NCI-H2227 (cell line): ENCODE results near the gene MAP4K4.

ENCODE experiments used
- DNase-seq: peaks from one replicate; lab custom pipeline; 2025; ENCODE audit not compliant: unreplicated experiment; lab: John Stamatoyannopoulos, UW

MAP4K4 gene

DNA sequence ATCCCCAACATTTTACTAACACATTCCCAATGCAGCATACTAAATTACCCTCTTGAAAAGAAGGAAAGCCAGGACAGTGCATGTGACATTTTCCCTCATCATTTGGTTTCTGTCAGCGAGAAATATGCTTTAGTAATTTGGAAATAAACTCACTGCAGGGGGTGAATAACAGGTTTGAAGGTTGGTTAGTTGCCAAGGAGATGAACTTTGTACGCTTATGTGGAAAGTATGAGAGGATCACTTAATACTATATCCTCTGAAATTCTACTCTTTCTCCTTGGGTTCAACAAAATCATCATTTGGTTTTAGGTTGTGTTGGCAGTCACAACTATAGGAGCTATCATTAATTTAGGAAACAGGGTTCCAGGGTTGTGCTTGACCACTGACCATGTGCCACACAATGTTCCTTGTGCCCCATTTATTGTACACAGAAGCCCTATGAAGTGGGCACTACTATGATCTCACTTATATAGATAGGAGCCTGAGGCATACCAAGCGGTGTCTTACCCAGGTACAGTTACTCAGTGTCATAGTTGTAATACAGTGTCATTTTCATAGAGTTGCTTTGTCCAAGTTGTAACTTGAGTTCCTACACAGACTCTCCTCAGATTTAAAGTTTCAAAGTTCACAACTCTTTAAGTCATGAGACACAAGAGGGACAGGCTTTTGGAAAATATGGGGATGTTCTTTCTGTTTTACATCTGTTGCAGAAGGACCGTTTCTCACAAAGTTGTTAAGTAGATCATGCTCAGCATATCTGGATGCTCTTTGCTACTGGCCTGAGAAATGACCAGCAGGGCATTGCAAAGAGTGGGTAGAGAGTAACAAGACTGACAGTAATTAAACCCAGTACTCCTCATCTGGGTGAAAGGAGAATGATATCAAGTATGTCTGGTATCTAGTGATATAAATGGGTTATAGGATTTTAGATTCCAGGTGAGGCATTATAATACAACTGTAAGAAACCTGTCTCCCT is 91.8 kb downstream of the MAP4K4 start:
- DNase-seq: peak; percentile 23

GRCh38 chr2:101790416-101790815 is 92.9 kb downstream of the MAP4K4 start:
- DNase-seq: no peak

DNA sequence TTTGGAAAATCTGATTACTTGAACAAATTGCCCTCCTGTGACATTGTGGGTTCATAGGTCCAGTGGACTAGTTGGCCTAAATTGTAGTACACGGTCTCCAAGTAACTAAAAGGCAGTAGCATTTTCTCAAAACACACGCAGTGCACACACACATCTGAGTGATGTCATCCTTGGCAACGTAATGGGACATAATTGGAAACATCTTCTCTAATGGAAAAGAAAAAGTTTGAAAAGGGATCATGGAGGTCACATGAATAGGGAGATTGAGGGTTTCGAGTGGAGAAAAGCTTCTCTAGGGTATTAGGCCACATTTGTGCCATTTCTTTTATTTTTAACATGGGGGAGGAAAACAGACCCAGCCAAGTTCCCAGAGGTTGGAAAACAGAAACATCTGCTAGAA is 93.3 kb downstream of the MAP4K4 start:
- no peak for DNase-seq

DNA sequence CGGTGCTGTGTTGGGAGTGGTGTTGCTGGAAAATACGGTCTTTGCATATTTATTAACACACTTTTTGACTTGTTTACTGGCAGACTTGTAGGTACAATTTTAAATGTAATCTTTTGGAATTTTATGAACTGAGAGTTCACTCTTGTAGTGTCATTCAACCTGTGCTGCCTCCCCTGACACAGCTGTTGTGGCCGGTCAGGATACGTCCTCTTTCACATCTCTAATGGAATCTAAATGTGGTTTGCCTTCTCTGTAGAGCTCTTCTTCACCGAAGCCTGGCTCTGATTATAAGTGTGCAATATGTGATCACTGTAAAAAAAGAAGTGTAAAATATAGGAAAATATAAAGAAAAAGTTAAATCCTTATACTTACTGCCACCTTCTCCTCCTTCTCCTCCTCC is 94.7 kb downstream of the MAP4K4 start:
- no peak for DNase-seq

DNA sequence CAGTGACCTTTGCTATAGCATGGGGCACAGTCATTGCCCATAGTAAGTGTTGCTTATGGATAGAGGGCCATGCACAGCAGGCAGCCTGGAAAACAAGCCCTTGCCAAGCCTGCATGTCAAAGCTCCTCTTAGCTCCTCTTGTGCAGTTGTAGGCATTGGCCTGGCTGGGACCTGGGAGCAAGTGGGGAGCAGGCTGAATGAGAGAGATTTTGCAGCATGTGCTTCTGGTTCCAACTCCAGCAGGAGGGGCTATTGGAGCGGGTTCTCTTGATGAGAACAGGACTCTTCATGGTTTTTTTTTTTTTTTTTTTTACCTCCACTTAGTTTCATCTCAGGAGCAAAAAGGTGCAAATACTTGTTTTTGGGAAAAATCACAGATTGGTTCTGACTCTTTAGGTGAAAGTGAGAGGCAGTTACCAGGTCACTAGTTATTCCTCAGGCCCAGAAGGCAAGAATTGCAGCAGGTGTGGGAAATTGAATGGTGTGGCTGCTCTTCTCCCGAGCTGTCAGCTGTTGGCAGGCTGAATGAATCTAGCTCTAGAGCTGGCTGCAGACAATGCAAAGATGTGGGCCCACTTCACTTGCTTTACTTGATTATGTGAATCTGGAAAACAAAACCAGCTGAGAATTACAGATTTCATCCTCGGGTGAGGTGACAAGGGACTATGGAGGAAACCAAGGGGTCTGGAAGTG is 95.9 kb downstream of the MAP4K4 start:
- DNase-seq: peak; percentile 20

DNA sequence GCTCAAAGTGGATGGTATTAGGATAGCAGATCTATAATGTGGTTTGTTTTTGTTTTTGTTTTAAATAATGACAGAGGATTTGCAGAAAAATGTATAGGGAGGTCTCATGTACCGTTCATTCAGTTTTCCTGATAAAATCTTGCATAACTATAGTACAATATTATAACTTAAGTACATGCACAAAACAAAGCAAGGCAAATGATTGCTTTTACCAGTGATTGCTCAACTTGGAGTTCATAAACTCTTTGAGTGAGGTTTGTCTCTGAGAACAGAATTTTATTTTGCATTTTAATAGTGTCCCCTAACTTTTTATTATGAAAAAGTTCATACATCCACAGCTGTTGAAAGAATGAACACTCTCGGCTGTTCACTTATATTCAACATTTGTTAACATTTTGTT is 96.6 kb downstream of the MAP4K4 start:
- DNase-seq: no peak

DNA sequence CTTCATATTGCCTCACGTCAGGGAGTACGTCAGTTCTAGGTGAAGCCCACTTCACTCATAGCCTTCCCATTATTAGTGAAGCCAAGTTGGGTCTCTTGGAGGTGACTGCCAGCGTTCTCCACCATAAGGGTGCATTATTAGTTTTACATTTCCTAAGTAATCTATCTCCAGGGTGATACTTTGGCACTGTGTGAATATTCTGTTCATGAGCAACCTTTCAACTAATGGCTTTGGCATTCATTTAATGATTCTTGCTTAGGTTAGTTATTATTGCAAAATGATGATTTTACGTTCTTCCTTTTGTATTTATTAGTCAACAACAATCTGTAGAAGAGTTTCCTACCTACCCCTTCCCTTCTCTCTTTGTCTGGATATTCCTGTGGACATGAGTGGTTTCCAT is 97.5 kb downstream of the MAP4K4 start:
- DNase-seq: no peak

DNA sequence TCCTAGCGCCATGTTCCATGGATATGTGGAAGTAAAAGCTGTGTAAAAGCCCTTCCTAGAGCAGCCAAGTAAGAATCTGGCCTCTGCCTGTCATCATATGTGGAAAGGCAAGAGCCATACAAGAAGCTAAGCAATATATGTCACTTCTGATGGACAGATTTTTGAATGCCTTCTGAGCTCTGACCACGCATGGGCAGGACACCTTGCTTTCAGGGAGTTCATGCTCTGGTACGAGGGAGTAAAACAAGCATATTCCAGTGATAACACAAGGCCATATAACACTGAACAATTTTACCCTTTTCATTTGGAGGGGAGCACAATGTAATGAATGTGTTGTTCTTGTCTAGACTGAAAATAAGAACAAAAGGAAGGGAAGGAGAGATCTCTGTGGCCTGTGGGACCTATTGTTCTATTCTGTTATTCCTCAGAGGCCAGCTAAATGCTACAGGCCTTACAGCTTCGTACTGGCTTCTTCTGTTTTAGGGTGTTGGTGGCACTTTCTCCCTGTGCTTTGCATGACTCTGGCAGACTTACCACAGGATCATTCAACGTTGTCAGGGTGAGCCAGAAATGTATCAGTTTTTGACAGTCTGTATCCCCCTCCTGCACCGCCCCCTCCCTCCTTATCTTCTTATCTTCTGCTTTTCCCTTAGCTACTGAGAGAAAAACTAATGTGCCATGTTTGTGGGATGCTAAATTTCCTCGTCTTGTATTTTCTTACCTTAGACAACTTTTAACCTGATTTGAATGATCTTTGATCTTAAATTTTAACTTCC is 99.5 kb downstream of the MAP4K4 start:
- DNase-seq: no peak

DNA sequence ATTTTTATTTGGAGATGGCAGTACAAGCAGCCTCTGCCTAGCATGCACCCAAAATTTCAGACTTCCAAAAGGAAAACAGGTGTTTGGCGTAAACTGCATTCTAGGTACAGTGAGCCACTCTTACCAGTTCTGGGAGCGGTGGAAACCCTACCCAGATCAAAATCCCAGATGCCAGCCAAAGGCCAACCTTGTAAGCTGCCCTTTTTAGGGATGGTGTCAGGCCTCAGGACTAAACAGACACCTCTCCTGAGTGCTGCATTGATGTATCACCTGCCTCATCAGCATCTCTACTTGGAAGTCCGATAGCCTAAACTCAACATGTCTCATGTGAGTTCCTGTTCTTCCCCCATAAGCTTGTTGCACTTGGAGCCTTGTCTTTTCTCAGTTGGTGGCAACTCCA is 104.0 kb downstream of the MAP4K4 start:
- DNase-seq: no peak

- DNase-seq: no peak
Observed at GRCh38 chr2:101802329-101802728, 104.8 kb downstream of the MAP4K4 start.

DNA sequence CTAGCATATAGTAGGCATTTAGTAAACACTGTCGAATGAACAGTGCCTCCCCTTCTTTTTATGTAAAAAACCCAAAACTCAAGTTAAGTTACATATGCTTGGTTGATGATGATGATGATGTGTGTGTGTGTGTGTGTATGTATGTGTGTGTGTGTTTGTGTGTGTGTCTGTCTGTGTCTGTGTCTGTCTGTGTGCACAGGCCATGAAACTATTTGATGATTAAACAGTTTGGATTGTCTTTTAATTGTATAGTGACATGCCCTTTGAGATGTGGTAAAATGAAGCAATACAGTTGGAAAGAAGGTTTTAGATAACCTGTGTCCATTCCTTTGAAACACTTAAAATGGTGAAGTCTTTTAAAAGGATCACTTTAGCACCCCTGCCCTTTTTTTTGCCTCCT is 105.6 kb downstream of the MAP4K4 start:
- DNase-seq: no peak

DNA sequence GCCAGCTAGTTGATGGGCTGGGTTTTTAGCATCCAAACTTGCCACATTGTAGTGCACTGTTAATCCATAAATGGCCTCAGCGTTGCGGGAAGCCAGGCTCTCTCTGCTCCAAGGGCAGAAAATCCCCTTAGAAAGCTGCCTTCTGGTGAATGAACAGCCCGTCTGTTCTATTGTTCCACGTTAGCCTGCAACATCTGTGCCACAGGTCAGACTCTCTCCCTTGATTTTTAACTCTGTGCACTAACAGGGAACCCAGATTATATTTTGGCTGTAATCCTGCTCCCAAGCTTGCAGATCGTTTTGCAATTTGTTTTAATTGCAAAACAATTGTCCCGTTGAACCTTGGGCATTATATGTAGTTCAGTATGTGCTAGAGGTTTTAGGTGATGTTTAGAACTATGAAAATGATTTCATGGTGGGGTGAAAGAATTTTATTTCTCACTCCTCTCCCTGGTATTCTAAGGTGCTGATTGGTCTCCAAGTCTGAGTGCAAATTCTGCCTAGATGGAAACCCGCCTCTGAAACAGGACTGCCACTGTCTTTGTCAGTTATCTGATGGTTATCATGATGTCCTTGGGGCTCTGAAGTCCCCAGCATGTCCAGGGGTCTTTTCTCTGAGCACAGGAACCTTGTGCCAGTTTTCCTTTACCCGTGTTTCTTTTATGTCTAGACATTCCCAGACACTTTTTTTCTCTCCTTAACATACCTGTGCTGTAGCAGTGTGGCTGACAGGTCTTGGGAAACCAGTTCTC is 106.6 kb downstream of the MAP4K4 start:
- peak; percentile 55 for DNase-seq

DNA sequence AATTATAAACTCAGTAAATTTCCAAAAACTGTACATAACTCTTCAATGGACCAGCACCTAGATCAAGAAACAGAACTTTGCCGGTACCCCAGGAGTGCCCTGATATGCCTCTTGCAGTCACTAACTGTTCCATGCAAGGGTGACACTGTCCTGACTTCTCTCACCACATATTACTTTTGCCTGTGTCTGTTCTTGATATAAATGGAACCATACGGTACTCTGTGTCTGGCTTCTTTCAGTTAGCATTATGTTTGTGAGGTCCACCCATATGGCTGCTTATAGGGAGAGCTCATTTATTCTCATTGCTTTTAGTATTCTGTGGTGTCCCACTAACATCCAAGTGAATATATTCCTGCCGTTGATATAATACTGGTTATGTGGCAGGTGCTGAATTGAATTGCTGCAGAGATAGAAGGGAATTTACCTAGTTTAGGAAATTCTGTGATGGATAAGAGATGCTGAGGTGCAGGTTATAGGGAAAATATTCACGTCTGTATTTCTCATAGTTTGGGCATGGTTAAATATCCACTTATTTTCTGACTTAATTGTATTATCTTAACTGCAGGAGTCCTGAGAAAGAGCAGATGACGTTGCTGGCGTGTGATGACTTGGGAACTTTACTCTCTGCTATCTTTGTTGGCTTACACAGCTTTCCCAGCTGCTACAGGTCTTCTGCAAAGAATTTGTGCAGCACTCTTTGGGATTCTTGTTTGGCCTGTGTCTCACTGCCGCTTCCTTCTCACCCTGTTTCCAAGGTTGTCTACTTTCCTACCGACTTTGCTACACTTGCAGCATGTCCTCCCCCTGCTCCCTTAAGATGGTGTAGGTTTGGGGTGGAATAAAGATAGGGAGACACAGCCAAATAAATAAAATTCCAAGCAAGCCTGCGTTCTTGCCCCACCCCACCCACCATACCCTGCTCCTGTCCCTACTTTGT is 107.9 kb downstream of the MAP4K4 start:
- no peak for DNase-seq

GRCh38 chr2:101806123-101806522 is 108.6 kb downstream of the MAP4K4 start:
- DNase-seq: no peak

GRCh38 chr2:101806701-101807100 is 109.2 kb downstream of the MAP4K4 start:
- no peak for DNase-seq

- no peak for DNase-seq
Observed at GRCh38 chr2:101807242-101807641, 109.7 kb downstream of the MAP4K4 start.

DNA sequence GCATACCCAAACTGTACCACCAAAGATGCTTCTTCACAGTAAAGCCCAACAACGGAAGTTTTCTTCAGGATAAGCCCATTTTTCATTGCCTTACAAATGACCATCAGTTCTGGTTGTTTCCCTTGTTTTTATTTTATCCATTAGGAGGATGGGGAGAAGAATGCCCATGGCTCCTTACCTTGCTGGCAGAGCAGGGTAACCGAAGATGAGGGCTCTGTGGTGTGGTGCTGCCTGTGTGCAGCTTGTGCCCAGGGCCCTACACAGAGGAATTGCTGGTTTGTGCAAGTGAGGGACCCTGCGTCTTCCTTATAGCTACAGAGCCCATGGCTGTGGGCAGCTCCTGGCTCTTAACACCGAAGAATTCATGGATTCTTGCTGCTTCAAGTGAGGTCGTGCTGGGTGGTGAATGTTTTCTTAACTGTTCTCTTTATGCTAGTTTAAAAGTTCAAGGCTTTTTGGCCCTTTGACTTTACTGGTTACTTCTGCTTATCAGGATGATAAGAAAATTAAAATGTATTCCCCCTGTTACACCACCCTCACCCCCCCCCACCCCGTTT is 110.6 kb downstream of the MAP4K4 start:
- no peak for DNase-seq

- no peak for DNase-seq
Observed at GRCh38 chr2:101809698-101810097, 112.2 kb downstream of the MAP4K4 start.

- no peak for DNase-seq
Observed at GRCh38 chr2:101811226-101812015, 113.9 kb downstream of the MAP4K4 start.
